GM19099 (cell line): Measurements from ENCODE around the gene GPC3.

Experiments used
- POLR2A ChIP-seq: IDR thresholded peaks from 3 replicates; pipeline ENCODE4 v1.6.1; 2011; ENCODE audit warnings: low read depth; ENCODE audit not compliant: insufficient read length; ENCODE audit errors: extremely low read depth

GPC3 gene

GRCh38 chrX:133702230-133702629, 283.2 kb downstream of the GPC3 start:
- no peak for TF ChIP-seq POLR2A

- TF ChIP-seq POLR2A: no peak
These were observed 286.2 kb downstream of the GPC3 start for GRCh38 chrX:133699023-133699728.

- TF ChIP-seq POLR2A: no peak
These were observed 287.1 kb downstream of the GPC3 start for GRCh38 chrX:133698298-133698697.

GRCh38 chrX:133697656-133698055, 287.7 kb downstream of the GPC3 start:
- no peak for TF ChIP-seq POLR2A

GRCh38 chrX:133689997-133690599, 295.3 kb downstream of the GPC3 start:
- TF ChIP-seq POLR2A: no peak

- no peak for TF ChIP-seq POLR2A
These were observed 299.6 kb downstream of the GPC3 start for GRCh38 chrX:133685822-133686221.

- no peak for TF ChIP-seq POLR2A
These were observed 303.5 kb downstream of the GPC3 start for GRCh38 chrX:133681897-133682296.

GRCh38 chrX:133681421-133681820, 304.0 kb downstream of the GPC3 start:
- TF ChIP-seq POLR2A: no peak

- no peak for TF ChIP-seq POLR2A
These were observed 308.0 kb downstream of the GPC3 start for GRCh38 chrX:133677123-133678063.

- no peak for TF ChIP-seq POLR2A
These were observed 308.9 kb downstream of the GPC3 start for GRCh38 chrX:133676344-133677122.

GRCh38 chrX:133674726-133675470, 310.5 kb downstream of the GPC3 start:
- TF ChIP-seq POLR2A: no peak

GRCh38 chrX:133670383-133670782, 315.0 kb downstream of the GPC3 start:
- TF ChIP-seq POLR2A: no peak

GRCh38 chrX:133669214-133669613, 316.2 kb downstream of the GPC3 start:
- no peak for TF ChIP-seq POLR2A

GRCh38 chrX:133668225-133668931, 317.0 kb downstream of the GPC3 start:
- TF ChIP-seq POLR2A: no peak

- TF ChIP-seq POLR2A: no peak
These were observed 319.1 kb downstream of the GPC3 start for GRCh38 chrX:133666256-133666655.
